HG03196 (cell line): ENCODE measurements around the gene TNRC6C.
"Not testable (repeated sequence)": the region's sequence is repeated elsewhere in the genome, so short reads cannot be mapped to it uniquely, and the experiment has no call there.

Source experiments
- ATAC-seq: cut with Tn5 transposase; IDR thresholded peaks from one replicate; pipeline ENCODE4 v1.9.1; 2021; ENCODE audit not compliant: unreplicated experiment

The TNRC6C gene

DNA sequence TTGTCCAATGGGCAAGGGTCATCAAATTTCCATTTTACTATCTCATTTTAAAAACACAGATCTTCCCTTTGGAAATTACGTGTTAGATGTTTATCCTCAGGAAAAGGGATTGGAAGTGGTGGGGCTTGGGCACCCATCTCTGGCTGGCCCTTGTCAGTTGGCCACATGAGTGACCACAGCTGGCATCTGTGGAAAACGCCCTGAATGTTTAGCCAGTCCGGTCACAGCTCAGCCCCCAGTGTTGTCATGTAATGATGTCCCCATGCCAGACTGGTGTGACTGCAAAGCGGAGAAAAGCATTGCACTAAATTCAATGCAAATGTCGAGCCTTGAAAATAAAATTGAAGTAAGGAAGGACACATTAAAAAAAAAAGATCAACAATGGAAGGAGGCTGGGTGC lies 117.0 kb downstream of the TNRC6C start:
- no peak for ATAC-seq

DNA sequence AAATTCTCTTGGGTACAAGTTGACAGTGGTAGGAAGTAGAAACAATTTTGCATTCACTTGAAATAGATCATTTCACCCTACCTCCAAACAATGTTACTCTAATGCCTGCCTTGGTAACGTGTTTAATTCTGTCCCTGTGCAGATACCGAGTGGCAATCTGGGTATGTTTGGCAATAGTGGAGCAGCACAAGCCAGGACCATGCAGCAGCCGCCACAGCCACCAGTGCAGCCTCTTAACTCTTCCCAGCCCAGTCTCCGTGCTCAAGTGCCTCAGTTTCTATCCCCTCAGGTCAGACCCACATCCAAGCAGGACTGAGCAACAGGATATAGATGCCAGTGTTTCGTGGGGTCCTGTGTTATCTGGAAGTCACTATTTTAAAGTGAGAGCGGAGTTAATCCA lies 120.8 kb downstream of the TNRC6C start:
- no peak for ATAC-seq

- no peak for ATAC-seq
Observed at GRCh38 chr17:78081551-78081950, 123.0 kb downstream of the TNRC6C start.

GRCh38 chr17:78082355-78082872 lies 123.9 kb downstream of the TNRC6C start:
- ATAC-seq, result not testable (repeated sequence)

DNA sequence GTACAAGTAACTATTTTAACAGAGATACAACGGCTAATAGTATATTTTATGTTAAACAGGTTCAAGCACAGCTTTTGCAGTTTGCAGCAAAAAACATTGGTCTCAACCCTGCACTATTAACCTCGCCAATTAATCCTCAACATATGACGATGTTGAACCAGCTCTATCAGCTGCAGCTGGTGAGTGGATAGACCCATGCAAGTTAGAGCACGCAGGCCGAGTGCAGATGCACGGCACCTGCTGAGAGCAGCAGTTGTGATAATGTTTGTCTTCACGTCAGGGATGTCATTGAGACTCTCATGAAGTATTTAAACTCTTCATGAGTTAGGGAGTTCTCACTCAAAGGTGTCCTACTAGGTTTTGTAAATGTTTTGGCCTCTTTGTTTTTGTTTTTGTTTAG lies 124.5 kb downstream of the TNRC6C start:
- ATAC-seq, result no peak

DNA sequence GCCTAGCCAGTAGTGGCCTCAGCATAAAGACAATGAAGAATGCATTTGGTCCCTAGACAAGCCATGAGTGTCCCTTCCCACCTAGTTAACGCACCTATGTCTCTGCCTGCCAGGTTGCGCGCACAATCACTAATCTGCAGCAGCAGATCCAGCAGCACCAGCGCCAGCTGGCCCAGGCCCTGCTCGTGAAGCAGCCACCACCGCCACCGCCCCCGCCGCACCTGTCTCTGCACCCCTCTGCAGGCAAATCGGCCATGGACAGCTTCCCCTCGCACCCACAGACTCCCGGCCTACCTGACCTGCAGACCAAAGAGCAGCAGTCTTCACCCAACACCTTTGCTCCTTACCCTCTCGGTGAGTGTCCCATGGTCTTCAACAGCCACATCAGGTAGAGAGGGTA lies 128.2 kb downstream of the TNRC6C start:
- ATAC-seq, result no peak

DNA sequence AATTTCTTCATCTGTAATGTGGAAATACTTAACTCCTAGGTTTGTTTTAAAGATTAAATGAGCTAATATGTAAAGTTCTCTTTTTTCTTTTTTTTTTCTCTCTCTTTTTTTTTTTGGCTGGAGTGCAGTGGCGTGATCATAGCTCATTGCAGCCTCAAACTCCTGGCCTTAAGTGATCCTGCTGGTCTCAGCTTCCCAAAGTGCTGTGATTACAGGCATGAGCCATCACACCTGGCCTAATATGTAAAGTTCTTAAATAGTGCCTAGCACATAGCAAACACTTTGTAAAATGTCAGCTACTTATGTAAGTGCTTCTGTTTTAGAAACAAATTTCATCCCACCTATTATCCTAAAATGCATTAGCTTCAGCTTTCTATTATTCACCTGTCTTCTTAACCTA lies 130.0 kb downstream of the TNRC6C start:
- no peak for ATAC-seq

DNA sequence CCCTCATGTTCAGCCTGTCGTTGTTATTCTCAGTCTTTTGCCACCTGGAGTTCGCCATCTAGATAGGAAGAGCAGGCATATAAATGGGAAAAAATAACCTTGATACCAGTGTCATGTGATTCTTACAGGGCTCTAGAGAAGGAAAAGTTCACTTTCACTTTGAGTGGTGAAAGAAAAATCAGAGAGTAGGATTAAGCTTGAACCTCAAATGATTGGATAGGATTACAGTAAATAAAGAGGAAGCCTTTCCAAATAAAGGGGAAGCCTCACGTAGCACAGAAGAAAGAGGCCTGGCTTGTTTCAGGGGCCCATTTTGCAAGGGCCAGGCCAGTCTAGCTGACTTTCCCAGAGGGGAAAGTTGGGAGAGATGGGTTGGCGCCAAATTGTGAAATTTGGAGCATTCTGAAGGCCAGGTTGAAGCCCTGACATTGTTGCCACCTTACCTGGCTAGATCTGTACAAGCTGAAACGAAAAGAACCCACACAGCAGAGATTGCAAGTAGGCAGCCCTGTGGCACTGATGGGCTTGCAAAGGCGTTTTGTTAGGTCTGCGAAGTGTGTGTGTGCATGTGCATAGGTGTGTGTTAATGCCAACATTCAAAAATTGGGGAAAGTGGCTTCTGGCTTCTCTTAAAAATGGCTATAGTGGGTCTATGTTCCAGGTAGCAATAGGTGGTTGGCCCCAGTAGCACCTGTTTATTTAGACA lies 131.2 kb downstream of the TNRC6C start:
- ATAC-seq, result no peak

DNA sequence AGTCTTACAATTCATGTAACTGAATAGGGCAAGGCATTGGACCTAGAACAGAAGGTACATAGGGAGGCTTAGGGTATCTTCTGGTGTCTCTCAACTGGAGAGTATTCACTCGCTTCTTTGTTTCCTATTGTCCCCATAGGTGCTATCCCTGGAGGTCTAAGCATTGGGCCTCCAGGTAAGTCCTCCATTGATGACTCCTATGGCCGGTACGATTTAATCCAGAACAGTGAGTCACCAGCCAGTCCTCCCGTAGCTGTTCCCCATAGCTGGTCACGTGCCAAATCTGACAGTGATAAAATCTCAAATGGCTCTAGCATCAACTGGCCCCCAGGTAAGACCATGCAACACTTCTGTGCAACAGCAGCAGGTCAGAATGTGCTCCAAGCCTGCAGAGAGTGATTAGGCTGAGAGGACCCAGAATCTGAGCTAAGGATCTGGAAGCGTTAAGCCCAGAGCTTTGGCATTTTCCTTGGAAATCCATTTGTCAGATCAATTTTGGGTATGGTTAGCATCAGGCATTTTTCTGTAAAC lies 134.4 kb downstream of the TNRC6C start:
- no peak for ATAC-seq

- no peak for ATAC-seq
Observed at GRCh38 chr17:78095035-78095434, 136.5 kb downstream of the TNRC6C start.

DNA sequence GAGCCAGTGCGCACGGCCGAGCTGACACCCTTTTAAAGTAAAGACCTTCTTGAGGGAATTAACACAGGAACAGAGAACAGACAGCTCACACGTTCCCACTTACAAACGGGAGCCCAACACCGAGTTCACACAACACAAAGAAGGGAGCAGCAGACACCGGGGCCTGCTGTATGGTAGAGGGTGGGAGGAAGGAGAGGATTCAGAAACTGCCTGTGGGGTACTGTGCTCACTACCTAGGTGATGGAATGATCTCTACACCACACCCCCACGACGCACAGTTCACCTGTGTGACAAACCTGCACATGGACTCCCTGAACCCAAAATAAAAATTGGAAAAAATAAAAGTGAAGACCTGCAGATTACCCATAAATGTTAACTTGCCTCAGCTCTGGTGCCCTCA lies 137.6 kb downstream of the TNRC6C start:
- ATAC-seq, result no peak

GRCh38 chr17:78101112-78101511 lies 142.6 kb downstream of the TNRC6C start:
- no peak for ATAC-seq

DNA sequence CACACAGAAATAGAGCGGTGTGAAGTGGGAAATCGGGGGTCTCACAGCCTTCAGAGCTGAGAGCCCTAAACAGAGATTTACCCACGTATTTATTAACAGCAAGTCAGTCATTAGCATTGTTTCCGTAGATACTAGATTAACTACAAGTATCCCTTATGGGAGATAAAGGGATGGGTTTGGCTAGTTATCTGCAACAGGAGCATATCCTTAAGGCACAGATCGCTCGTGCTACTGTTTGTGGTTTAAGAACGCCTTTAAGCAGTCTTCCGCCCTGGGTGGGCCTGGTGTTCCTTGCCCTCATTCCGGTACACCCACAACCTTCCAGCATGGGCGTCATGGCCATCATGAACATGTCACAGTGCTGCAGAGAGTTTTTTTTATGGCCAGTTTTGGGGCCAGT lies 143.0 kb downstream of the TNRC6C start:
- ATAC-seq, result no peak

DNA sequence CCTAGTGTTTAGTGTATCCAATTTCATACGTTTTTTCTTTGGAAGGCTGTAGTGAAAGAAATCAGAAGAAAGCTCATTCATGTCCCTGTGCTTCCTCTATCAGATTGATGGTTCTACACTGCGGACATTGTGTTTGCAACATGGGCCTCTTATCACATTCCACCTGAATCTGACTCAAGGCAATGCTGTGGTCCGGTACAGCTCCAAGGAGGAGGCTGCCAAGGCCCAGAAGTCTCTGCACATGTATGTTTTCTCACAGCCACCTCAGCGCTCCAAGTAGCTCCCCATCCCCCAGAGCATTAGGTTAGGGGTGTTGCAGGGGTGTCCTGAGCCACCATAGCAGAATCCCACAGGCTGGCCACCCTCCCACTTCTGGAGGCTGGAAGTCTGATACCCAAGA lies 144.8 kb downstream of the TNRC6C start:
- ATAC-seq, result no peak

DNA sequence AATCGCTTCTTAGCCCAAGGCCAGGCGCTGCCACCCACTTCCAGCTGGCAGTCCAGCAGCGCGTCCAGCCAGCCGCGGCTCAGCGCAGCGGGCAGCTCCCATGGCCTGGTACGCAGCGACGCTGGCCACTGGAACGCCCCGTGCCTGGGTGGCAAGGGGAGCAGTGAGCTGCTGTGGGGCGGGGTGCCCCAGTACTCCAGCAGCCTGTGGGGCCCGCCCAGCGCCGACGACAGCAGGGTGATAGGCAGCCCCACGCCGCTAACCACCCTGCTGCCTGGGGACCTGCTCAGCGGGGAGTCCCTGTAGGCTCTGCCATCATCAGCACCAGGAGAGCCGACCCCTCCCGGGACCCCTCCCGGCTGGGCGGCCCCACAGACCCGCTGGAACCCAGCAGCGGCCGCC lies 146.0 kb downstream of the TNRC6C start:
- ATAC-seq, result no peak

GRCh38 chr17:78105101-78105500 lies 146.6 kb downstream of the TNRC6C start:
- ATAC-seq, result no peak

DNA sequence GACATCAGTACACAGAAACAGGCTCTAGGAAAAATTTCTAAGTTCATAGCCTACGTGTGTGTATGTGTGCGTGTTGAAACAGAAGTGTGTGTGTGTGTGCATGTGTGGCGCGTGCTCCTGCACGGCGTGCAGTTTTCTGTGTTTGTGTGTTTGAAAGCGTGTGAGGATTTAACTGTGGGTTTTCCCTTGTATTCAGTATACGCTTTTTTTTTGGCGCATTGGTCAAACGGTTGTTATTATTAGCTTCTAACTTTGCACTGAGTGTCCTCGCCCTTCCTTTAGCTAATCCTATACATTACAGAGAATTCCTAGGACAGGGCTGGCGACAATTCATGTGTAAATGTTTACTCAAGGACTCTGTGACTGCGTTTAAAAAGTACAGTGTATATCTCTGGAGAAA lies 147.0 kb downstream of the TNRC6C start:
- no peak for ATAC-seq

DNA sequence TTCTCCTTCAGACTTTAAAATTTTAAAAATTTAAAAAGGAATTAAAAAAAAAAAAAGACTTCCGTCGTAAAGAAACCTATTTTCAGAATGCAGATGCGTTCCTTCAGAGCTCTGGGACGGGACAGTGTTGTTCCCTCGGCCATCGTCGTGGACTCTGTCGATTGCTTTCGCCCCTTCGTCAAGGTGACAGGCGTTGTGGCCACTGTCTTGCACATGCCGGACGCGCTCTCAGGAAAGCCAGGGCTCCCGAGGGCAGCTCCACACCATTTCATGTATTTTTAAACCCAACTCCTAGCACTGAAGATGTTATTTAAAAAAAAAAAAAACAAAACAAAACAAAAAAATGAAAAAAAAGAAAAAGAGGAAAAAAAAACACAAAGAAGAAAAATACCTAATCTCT lies 147.7 kb downstream of the TNRC6C start:
- ATAC-seq, result no peak

DNA sequence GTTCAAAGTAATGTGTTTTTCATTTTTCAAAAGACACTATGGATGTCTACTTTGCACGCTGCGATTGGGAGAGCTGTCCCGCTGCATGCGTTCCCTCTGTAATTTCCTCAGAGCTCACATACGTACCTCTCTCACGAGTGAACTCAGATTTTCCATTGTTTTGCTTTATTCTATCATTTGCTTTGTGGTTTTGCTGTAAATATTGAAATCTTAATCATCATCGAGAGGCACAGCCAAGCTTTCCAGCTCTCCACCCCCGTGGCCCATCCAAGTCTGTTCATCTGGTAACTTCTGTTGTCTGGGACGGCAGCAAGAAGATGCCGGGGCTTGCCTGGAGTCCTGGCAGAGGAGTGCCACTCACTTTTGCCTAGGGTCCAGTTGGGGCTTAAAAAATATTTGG lies 149.0 kb downstream of the TNRC6C start:
- no peak for ATAC-seq

DNA sequence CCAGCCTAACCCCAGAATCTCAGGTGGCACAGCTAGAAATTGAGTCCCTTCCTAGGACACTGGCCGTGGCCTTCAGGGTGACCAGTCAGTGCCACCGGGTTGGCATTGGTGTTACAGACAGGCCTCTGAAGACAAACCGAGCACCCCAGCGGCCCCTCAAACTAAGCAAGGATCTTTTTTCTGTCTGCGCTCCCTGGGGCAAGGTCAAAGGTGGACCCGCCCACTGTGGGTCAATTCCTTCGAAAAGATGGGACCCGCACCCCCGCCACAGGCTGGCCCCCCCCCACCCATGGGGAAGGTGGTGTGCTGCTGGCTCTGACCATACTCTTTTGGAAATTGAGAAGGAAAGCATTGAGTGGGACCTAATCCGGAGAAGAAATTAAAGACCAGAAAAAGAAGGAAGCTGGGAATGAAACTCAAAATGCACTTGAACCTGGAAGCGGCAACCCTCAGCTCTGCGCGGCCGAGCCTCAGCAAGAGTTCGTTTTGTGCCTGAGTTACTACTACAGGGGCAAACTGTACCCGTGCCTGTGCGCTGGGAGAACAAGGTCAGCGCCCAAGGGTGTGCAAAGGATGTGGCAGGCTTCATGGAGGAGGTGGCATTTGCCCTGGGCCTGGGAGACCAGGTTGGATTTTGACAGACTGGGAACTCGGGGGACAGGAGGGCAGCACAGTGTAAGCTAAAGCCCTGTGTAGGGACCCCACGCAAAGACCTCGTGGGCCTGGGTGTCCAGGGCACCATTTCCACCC lies 149.6 kb downstream of the TNRC6C start:
- ATAC-seq, result no peak

- no peak for ATAC-seq
Observed at GRCh38 chr17:78108726-78109488, 150.4 kb downstream of the TNRC6C start.

- no peak for ATAC-seq
Observed at GRCh38 chr17:78109489-78109761, 150.9 kb downstream of the TNRC6C start.
